ENCODE measurements around the gene DGKI. TPM values are rescaled to one million over a fixed set of nuclear protein-coding genes. Genes with fewer than 3 reads are reported as not detected.
"Not testable (repeated sequence)": the region's sequence is repeated elsewhere in the genome, so short reads cannot be mapped to it uniquely, and the experiment has no call there.

The DGKI gene
- total and polyA plus RNA-seq, 8 donors, result under 0.01 to 5.1 (median 0.20) TPM; not detected in 3

GRCh38 chr7:137717811-137718271, 128.9 kb downstream of the DGKI start:
- 45 to 60% (median 57%) methylated on average over 7 of the region's 7 CpGs for WGBS, 5 donors
- Histone ChIP-seq H3K9me3 (no peaks in the 10 kb centered on the region), H3K4me3 (no peak overlapping the region), H3K27ac (no peak overlapping the region), H3K27me3 (no peaks in the 10 kb centered on the region), H3K4me1 (no peaks in the 10 kb centered on the region), H3K36me3 (no peaks in the 10 kb centered on the region)
- no peak for TF ChIP-seq POLR2A (IDR thresholded peaks at IDR 0.05)
- no peak for TF ChIP-seq POLR2AphosphoS5 (IDR thresholded peaks at IDR 0.05)
- TF ChIP-seq CTCF (IDR thresholded peaks at IDR 0.05), result no peak
- no peak for TF ChIP-seq EP300 (IDR thresholded peaks at IDR 0.05)
- DNase-seq, result peak in 1 of 2 donors; percentile 4
- intact Hi-C loops (cut with DNase I; ENCODE audit: low total_unique reads), result no loop called here

- no peaks in the 10 kb centered on the region for H3K4me1 ChIP-seq
- no peaks in the 10 kb centered on the region for H3K27me3 ChIP-seq
- no peak for DNase-seq
- intact Hi-C loops (cut with DNase I; ENCODE audit: low total_unique reads), result no loop called here
- H3K4me3 ChIP-seq, result no peak overlapping the region
- H3K9me3 ChIP-seq, result no peaks in the 10 kb centered on the region
- WGBS, 5 donors, result 47 to 61% (median 51%) methylated on average over 3 of the region's 3 CpGs
- H3K27ac ChIP-seq, result no peak overlapping the region
- no peak for TF ChIP-seq POLR2AphosphoS5 (IDR thresholded peaks at IDR 0.05)
- H3K36me3 ChIP-seq, result no peaks in the 10 kb centered on the region
Observed at GRCh38 chr7:137717045-137717444, 129.7 kb downstream of the DGKI start.

GRCh38 chr7:137716061-137716460, 130.7 kb downstream of the DGKI start:
- Histone ChIP-seq H3K9me3 (no peaks in the 10 kb centered on the region), H3K36me3 (no peaks in the 10 kb centered on the region), H3K27ac (no peak overlapping the region), H3K4me1 (no peaks in the 10 kb centered on the region), H3K27me3 (no peaks in the 10 kb centered on the region), H3K4me3 (no peak overlapping the region)
- intact Hi-C loops (cut with DNase I; ENCODE audit: low total_unique reads), result no loop called here
- TF ChIP-seq POLR2AphosphoS5 (IDR thresholded peaks at IDR 0.05), result no peak
- TF ChIP-seq EP300 (IDR thresholded peaks at IDR 0.05), result no peak
- no peak for TF ChIP-seq CTCF (IDR thresholded peaks at IDR 0.05)
- TF ChIP-seq POLR2A (IDR thresholded peaks at IDR 0.05), result no peak
- DNase-seq, result no peak
- 75 to 83% (median 79%) methylated on average over 5 of the region's 5 CpGs for WGBS, 5 donors

- Histone ChIP-seq H3K27me3 (no peaks in the 10 kb centered on the region), H3K4me3 (no peak overlapping the region), H3K36me3 (no peaks in the 10 kb centered on the region), H3K9me3 (no peaks in the 10 kb centered on the region), H3K27ac (no peak overlapping the region), H3K4me1 (no peaks in the 10 kb centered on the region)
- intact Hi-C loops (cut with DNase I; ENCODE audit: low total_unique reads), result no loop called here
- no peak for DNase-seq
- TF ChIP-seq CTCF (IDR thresholded peaks at IDR 0.05), result no peak
Observed at GRCh38 chr7:137715533-137715932, 131.2 kb downstream of the DGKI start.

GRCh38 chr7:137715121-137715520, 131.7 kb downstream of the DGKI start:
- intact Hi-C loops (cut with DNase I; ENCODE audit: low total_unique reads), result no loop called here
- Histone ChIP-seq H3K4me3 (no peak overlapping the region), H3K27ac (no peak overlapping the region), H3K36me3 (no peaks in the 10 kb centered on the region), H3K27me3 (no peaks in the 10 kb centered on the region), H3K4me1 (no peaks in the 10 kb centered on the region), H3K9me3 (no peaks in the 10 kb centered on the region)
- DNase-seq, result no peak
- 77 to 85% (median 81%) methylated on average over 3 of the region's 3 CpGs for WGBS, 5 donors
- TF ChIP-seq CTCF (IDR thresholded peaks at IDR 0.05) (no peak), EP300 (IDR thresholded peaks at IDR 0.05) (no peak), POLR2AphosphoS5 (IDR thresholded peaks at IDR 0.05) (no peak), POLR2A (IDR thresholded peaks at IDR 0.05) (no peak)

- H3K4me3 ChIP-seq; H3K4me1 ChIP-seq; DNase-seq; H3K27ac ChIP-seq; H3K36me3 ChIP-seq; H3K27me3 ChIP-seq; intact Hi-C loops (cut with DNase I; ENCODE audit: low total_unique reads): not testable (repeated sequence)
- WGBS, 5 donors, result 92 to 95% (median 94%) methylated on average over 5 of the region's 5 CpGs
- peaks cover 0 to 29% (median 22%) of the 10 kb centered on the region in 4 donors for H3K9me3 ChIP-seq
Observed at GRCh38 chr7:137706330-137706729, 140.4 kb downstream of the DGKI start.

Data from stomach (tissue), 9 donors.